Activated naive CD8-positive, alpha-beta T cell treated with anti-CD3 and anti-CD28 coated beads, Interleukin-2, amount 50 U/mL, for 24 hours (primary cell): ENCODE data around the gene TBXAS1.

ENCODE experiments used
- ATAC-seq: fragments of 150-1000 bp; cut with Tn5 transposase; one replicate; pipeline ENCODE4 v1.10.0; 2021
- DNase-seq: peaks from one replicate; pipeline ENCODE4 v3.0.0; 2021
- H3K27ac Mint-ChIP-seq: one replicate; pipeline ENCODE4 v1.8.0; 2021; ENCODE audit warnings: mild to moderate bottlenecking, mixed read lengths
- H3K27me3 Mint-ChIP-seq: one replicate; pipeline ENCODE4 v1.8.0; 2021; ENCODE audit warnings: mixed read lengths
- H3K36me3 Mint-ChIP-seq: one replicate; pipeline ENCODE4 v1.8.0; 2021; ENCODE audit warnings: low read depth, mixed read lengths
- H3K4me1 Mint-ChIP-seq: one replicate; pipeline ENCODE4 v1.8.0; 2021; ENCODE audit warnings: mixed read lengths
- H3K4me3 Mint-ChIP-seq: one replicate; pipeline ENCODE4 v1.8.0; 2021; ENCODE audit warnings: mild to moderate bottlenecking, moderate library complexity, mixed read lengths
- H3K9me3 Mint-ChIP-seq: one replicate; pipeline ENCODE4 v1.8.0; 2021; ENCODE audit warnings: mixed read lengths

The TBXAS1 gene

DNA sequence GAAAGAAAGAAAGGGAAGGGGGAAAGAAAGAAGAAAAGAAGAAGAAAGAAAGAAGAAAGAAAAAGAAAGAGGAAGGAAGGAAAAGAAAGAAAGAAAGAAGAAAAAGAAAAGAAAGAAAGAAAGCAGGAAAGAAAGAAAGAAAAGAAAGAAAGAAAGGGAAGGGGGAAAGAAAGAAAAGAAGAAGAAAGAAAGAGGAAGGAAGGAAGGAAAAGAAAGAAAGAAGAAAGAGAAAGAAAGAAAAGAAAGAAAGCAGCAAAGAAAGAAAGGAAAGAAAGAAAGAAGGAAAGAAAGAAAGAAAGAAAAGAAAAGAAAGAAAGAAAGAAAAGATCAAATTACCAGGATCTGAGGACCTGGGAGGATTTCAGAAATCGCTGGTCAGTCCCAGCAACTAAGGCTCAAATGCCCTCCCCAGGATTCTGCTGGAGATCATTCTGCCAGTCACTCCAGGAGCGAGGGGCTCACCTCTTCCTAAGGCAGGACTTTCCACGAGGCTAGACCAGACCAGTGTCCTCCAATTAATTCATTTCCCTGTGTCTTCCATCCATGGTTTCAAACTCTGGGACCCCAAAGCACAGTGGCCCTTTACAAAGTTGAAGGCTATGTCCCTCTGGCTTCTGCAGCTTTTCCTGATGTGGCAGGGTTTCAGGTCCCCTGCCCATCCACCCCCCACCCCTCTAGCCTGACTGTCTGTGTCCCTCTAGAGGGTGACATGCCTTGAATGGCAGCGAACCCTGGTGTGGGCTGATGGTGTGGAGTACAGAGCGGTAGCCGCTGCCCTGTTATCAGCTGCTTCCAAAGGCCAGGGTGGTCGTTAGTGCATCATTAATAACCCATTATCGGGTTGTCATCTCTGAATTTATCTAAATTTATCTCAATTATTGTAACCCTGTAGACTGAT is 155.8 kb downstream of the TBXAS1 start:
- ATAC-seq, result no peak
- Mint-ChIP-seq H3K36me3 (no peaks in the 10 kb centered on the region), H3K4me1 (peaks cover 9% of the 10 kb centered on the region), H3K27me3 (no peaks in the 10 kb centered on the region), H3K27ac (no peak overlapping the region), H3K4me3 (no peak overlapping the region), H3K9me3 (no peaks in the 10 kb centered on the region)
- no peak for DNase-seq

DNA sequence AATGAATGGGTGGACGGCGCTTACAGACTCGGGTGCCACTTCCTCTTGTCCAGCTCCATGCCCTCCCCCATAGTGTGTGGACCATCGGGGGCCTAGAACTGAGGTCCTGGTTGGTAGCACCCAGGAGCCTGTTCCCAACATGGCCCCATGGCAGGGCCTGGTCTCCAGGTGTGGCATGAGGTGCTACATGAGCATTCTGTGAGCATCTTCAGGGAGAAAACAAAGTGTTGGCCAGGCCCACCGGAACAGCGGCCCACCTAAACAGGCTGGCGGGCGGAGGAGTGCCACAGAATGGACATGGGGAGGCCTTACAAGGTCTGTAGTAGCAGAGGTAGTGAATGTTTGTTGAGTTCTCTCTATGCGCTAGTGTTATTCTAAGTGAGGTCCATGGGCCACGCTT is 156.7 kb downstream of the TBXAS1 start:
- H3K9me3 Mint-ChIP-seq, result no peaks in the 10 kb centered on the region
- no peak for ATAC-seq
- H3K27ac Mint-ChIP-seq, result no peak overlapping the region
- no peak overlapping the region for H3K4me3 Mint-ChIP-seq
- peaks cover under 1% of the 10 kb centered on the region for H3K4me1 Mint-ChIP-seq
- H3K36me3 Mint-ChIP-seq, result no peaks in the 10 kb centered on the region
- DNase-seq, result no peak
- H3K27me3 Mint-ChIP-seq, result no peaks in the 10 kb centered on the region

DNA sequence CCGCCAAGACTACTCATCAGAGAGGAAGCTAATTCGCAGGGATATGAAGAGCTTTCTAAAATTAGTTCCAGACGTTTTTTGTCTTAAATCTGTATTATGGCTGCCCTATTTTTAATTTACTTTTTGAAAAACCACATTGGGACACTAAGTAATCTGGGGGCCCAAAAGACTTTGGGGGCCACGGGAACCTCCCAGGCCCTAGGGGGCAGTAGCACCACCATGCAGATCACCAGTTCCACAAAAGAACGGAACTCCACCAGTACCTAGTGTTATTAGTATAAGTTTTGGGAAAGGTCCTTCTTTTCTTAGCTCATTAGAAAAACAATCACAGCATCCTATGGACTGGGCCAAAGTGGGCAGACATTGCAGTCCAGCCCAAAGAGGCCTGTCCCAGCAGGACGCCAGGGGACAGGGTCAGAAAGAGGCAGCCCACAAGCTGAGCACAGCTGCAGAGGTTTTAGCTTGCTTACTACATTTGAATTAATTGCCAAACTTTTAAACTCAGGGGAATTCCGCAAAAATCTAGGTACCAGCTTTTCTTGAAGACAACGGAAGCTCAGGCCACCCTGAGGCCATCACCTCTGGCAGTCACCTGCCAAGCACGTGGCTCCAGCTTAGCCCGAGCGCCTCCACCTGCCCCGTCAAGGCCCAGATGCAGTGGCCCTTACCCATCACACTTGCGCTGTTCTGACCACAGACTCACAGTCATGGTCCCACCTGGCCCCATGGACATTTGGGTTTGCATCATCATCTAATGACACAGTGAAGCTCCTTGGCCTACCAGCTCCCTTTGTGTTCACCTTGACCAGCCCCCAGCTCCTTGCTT is 158.8 kb downstream of the TBXAS1 start:
- Mint-ChIP-seq H3K27ac (no peak overlapping the region), H3K4me1 (no peaks in the 10 kb centered on the region), H3K4me3 (no peak overlapping the region), H3K36me3 (no peaks in the 10 kb centered on the region), H3K27me3 (no peaks in the 10 kb centered on the region), H3K9me3 (no peaks in the 10 kb centered on the region)
- ATAC-seq (no peak), DNase-seq (no peak)

DNA sequence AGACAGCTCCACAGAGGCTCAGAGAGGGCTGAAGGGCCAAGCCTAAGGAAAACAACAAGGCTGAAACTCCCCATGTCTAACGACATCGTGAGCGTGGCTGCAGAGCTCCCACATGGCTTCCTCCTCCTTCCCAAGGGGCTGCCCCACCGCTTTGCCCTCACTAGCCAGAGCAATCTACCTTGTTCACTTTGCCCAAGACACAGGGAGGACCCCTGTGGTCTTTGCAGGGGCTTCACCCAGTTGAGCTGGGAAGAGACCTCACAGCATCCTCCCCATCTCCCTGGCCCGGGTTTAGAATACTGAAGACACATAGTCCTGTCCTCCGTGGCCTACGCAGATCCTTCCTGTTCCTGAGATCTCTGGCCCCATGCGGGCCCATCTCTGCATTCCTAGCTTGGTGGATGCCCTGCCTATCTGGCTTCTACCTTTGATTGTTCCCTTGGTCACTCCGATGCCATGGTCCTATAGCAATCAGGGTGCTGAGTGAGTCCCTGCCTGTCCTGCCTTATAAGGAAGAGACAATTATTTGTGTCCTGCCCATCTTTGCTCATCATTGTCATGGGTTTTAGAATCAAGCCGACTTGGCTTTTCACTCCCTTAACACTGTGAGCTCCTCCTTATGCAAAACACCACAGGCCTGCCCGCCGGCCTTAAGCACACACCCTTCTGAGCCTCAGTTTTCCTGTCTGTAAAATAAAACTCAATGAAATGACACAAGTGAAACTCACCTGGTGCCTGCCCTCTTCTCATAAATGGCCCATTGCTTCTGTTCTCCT is 160.5 kb downstream of the TBXAS1 start:
- no peak overlapping the region for H3K27ac Mint-ChIP-seq
- DNase-seq (no peak), ATAC-seq (no peak)
- H3K36me3 Mint-ChIP-seq, result no peaks in the 10 kb centered on the region
- no peak overlapping the region for H3K4me3 Mint-ChIP-seq
- H3K27me3 Mint-ChIP-seq, result no peaks in the 10 kb centered on the region
- H3K4me1 Mint-ChIP-seq, result no peaks in the 10 kb centered on the region
- H3K9me3 Mint-ChIP-seq, result no peaks in the 10 kb centered on the region

DNA sequence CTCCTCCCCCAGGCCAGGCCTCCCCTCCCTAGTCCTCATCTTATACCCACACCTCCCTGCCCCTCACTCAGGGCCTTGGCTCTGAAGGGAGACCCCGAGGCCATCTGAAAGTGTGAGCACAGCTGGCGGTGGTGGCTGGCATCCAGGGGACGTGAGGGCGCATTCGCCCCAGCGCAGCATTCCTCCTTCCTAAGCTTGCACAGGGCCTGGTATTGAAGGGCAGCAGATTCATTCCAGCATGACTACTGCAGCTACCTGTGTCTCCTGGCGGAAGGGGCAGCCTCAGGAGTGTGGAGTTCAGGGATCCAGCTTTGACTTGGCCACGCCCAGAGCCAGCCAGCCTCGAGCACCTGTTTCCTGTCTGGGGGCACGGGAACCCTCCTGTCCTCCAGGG is 161.1 kb downstream of the TBXAS1 start:
- DNase-seq, result no peak
- no peak overlapping the region for H3K4me3 Mint-ChIP-seq
- no peaks in the 10 kb centered on the region for H3K27me3 Mint-ChIP-seq
- ATAC-seq, result no peak
- no peaks in the 10 kb centered on the region for H3K4me1 Mint-ChIP-seq
- H3K36me3 Mint-ChIP-seq, result no peaks in the 10 kb centered on the region
- H3K27ac Mint-ChIP-seq, result no peak overlapping the region
- H3K9me3 Mint-ChIP-seq, result no peaks in the 10 kb centered on the region

DNA sequence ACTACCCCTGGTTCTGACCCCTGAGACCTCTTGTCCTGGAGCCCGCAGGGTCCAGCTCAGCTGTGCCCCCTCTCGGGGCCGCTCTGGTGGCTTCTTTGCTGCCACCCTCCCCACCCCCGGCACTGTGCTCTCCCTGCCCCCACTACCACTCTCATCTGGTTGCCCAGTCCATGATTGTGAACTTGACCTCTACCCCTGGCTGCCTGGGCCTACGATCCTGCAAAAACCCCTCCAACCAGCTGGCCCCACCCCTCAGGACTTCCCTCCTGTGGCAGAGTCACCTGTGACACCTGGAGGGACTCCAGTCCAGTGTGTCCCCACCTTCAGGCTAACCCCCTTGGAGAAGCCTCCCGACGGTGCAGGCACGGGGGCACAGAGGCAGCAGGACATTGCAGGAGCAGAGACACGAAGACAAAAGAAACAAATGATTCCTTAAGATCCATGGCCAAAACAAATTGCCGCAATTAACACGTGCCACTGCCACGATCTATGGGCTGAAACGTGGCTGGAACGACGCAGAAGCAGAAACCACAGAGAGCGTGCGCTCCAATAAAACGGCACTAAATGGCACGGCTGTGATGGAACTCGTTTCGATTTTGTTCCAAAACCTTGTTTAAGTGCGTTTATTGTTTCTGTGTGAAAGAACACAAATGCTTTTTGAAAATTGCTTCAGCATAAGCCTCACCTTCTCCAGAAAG is 161.7 kb downstream of the TBXAS1 start:
- H3K36me3 Mint-ChIP-seq, result no peaks in the 10 kb centered on the region
- no peak overlapping the region for H3K27ac Mint-ChIP-seq
- H3K4me1 Mint-ChIP-seq, result no peaks in the 10 kb centered on the region
- no peak for DNase-seq
- H3K4me3 Mint-ChIP-seq, result no peak overlapping the region
- no peaks in the 10 kb centered on the region for H3K9me3 Mint-ChIP-seq
- ATAC-seq, result no peak
- H3K27me3 Mint-ChIP-seq, result no peaks in the 10 kb centered on the region

DNA sequence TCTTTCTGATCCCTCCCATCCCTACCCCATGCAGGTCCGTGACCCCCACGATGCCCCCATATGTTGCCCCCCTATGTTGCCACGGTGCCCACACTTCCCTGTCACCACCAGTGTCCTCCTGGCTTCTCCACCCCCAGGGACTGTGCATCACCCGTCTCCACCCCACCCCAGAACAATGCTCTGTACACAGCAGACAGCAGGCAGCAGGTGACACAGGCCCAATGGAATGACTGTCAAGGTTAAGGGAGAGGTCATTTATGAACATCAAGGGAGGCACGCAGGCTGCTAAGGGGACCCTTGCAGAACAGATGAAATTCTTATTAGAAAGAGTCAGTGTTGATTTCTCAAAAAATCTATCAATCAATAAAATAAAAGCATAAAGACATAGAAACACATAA is 162.2 kb downstream of the TBXAS1 start:
- Mint-ChIP-seq H3K27ac (no peak overlapping the region), H3K4me1 (no peaks in the 10 kb centered on the region), H3K4me3 (no peak overlapping the region), H3K36me3 (no peaks in the 10 kb centered on the region), H3K27me3 (no peaks in the 10 kb centered on the region), H3K9me3 (no peaks in the 10 kb centered on the region)
- ATAC-seq (no peak), DNase-seq (no peak)

DNA sequence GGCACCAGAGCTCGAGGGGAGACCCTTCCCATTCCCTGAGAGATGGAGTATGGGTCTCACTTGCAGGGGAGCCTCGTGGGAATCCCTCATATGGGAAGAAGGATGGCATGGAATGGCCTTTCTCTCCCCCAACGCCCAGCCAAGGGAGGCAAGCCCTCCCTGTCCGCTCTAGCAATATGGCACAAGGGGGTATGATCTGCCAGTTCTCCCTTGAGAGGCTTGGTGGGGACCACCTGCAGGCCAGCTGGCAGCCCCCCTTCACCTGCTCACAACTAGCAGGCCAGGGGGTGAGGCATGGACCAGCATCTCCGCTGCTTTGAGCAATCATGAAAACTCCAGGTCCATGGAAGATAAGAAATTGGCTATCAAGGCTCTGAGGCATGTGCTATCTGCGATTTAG is 162.8 kb downstream of the TBXAS1 start:
- Mint-ChIP-seq H3K27me3 (no peaks in the 10 kb centered on the region), H3K27ac (no peak overlapping the region), H3K4me3 (no peak overlapping the region), H3K4me1 (no peaks in the 10 kb centered on the region), H3K36me3 (no peaks in the 10 kb centered on the region), H3K9me3 (no peaks in the 10 kb centered on the region)
- ATAC-seq (no peak), DNase-seq (no peak)

DNA sequence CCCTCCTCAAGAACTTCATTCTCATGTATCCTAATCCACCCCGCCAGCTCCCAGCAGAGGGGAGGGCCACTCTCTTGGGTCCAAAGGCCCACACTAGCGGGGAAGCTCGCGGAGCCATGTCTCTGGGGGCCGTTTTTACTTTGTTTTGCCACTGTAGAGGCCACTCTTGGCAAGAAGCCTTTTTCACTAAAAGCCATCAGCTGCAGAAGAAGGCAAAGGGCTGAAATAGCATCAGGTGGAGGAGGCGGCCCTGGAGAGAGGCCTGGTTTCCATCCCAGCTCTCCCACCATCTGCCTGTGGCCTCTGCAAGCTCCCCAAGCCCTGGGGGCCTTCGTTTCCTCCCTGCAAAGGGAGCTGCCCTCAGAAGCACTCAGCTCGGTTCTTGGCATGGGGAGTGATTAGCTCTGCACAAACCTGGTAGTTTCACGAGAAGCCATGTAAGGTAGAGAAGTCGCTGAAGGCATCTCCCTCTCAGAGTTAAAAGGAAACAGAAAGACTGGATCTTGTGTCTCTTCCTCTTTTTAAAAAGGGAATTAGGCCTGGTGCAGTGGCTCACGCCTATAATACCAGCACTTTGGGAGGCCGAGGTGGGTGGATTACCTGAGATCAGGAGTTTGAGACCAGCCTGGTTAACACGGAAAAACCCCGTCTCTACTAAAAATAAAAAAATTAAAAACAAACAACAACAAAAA is 163.4 kb downstream of the TBXAS1 start:
- Mint-ChIP-seq H3K4me1 (no peaks in the 10 kb centered on the region), H3K9me3 (no peaks in the 10 kb centered on the region), H3K4me3 (no peak overlapping the region), H3K27ac (no peak overlapping the region), H3K36me3 (no peaks in the 10 kb centered on the region), H3K27me3 (no peaks in the 10 kb centered on the region)
- no peak for ATAC-seq
- DNase-seq, result no peak

DNA sequence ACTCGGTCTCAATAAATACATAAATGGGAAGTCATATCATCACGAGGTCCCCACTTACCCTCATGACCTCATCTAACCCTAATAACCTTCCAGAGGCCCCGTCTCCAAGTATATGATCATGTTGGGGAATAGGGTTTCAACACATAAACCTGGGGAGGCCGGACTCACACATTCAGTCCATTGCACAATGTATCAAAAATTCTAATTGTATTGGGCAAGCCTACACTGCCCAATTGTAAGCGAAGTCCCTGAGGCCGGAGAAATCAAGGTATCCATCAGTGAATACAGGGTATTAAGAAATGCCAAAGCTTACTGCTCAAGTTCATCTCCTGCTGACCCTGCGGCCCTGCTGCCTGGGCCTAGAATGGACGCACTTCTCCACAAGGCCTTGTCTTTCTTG is 164.1 kb downstream of the TBXAS1 start:
- DNase-seq (no peak), ATAC-seq (no peak)
- Mint-ChIP-seq H3K4me3 (no peak overlapping the region), H3K27me3 (no peaks in the 10 kb centered on the region), H3K27ac (no peak overlapping the region), H3K9me3 (no peaks in the 10 kb centered on the region), H3K36me3 (no peaks in the 10 kb centered on the region), H3K4me1 (no peaks in the 10 kb centered on the region)

DNA sequence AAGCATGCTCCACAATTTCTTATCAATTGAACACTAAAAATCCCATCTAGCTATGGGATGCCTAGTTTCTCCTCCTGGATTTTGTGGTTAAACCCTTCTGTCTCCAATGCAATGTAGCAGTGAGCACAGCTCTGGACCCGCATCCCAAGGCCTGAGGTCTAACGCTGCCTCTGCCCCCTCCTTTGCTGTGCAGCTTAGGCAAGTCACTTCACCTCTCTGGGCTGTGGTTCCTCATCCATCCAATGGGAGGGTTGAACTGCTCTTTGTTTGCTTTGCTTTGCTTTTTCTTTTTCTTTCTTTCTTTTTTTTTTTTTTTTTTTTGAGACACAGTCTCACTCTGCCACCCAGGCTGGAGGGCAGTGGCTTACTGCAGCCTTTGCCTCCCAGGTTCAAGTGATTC is 164.5 kb downstream of the TBXAS1 start:
- ATAC-seq (no peak), DNase-seq (no peak)
- no peaks in the 10 kb centered on the region for H3K27me3 Mint-ChIP-seq
- H3K4me3 Mint-ChIP-seq, result no peak overlapping the region
- no peaks in the 10 kb centered on the region for H3K4me1 Mint-ChIP-seq
- H3K27ac Mint-ChIP-seq, result no peak overlapping the region
- H3K9me3 Mint-ChIP-seq, result no peaks in the 10 kb centered on the region
- no peaks in the 10 kb centered on the region for H3K36me3 Mint-ChIP-seq

DNA sequence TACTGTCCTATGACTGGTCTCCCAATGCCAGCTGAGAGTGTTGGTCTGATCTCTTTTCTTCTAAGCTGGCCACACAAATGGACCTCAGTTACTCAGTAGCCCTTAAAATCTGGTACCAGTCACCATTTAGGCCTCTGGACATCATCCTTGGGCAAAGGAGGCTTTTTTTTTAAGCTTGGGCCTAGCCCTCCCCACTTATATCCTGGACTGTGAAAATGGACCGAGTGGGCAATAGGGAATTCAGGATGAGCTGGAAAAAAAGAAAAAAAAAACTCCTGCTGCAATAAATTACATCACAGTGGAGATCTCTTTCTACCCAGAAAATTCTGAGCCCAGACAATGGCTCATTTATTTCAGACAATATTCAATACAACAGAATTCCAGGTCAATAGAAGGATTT is 165.3 kb downstream of the TBXAS1 start:
- Mint-ChIP-seq H3K27me3 (no peaks in the 10 kb centered on the region), H3K9me3 (no peaks in the 10 kb centered on the region), H3K4me1 (no peaks in the 10 kb centered on the region), H3K36me3 (no peaks in the 10 kb centered on the region), H3K27ac (no peak overlapping the region), H3K4me3 (no peak overlapping the region)
- no peak for ATAC-seq
- no peak for DNase-seq

DNA sequence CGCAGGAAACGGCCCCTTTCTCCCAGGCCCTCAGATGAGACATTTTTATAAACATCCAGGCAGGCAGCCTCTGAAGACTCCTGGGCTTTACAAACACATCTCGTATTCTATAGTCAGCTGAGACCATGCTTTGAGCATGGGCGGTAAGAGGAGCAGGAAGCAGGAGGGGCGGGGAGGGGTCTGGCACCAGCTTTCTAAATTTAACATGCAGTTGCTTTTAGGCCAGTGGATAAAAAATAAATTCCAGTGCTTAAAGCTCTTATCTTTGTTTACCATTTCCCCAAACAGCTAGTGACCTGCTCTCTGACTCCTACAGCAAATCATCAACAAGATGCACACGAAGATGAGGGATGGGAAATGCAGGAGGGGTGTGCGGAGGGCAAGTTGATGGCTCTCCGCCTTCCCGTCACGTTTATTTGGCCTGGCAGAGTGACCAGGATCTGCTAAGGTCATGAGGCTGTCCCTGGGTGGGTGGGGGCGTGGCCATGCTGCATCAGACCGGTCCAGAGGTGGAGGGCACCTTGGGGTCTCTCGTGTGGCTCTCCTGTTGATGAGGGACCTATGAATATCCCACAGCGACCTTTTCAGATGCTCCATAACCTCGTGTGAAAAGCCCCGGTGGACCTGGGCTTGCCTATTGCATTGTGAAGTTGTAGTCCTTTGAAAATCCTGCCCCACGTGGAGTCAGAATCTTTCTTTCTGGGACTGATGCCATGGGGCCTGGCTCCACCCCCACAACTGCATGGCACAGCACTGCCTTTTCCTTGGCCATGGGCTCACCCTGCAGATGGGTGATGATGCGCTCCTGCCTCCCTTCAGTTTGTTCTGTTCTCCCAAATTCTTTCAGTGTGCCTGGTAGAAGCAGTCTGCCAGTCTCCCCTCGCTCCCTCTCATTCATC is 166.2 kb downstream of the TBXAS1 start:
- no peak overlapping the region for H3K4me3 Mint-ChIP-seq
- ATAC-seq (no peak), DNase-seq (no peak)
- H3K4me1 Mint-ChIP-seq, result no peaks in the 10 kb centered on the region
- no peaks in the 10 kb centered on the region for H3K36me3 Mint-ChIP-seq
- H3K27ac Mint-ChIP-seq, result no peak overlapping the region
- no peaks in the 10 kb centered on the region for H3K27me3 Mint-ChIP-seq
- no peaks in the 10 kb centered on the region for H3K9me3 Mint-ChIP-seq
